Esophagus muscularis mucosa (tissue), 4 donors: ENCODE measurements around the gene ZFAND2A. TPM values are rescaled to one million over a fixed set of nuclear protein-coding genes. Genes with fewer than 3 reads are reported as not detected.
A peak's percentile ranks its signal among the peaks of the same experiment; 100 is the strongest.
"Not testable (repeated sequence)": the region's sequence is repeated elsewhere in the genome, so short reads cannot be mapped to it uniquely, and the experiment has no call there.

ENCODE experiments used
- DNase-seq: peaks from one replicate; pipeline ENCODE4 v3.0.0-alpha.2; 2017; ENCODE audit errors: extremely low spot score
- H3K27ac ChIP-seq, 4 donors: fragments of 200-600 bp; sonication (generic); replicated peaks in 1 of 4; 1 replicate in 3 of 4; 2 replicates in 1 of 4; pipeline ENCODE4 v1.5.1; 2016 to 2019; ENCODE audit warnings: mild to moderate bottlenecking in 1 of 4
- H3K27me3 ChIP-seq, 4 donors: fragments of 200-600 bp; sonication (generic); one replicate each; pipeline versions ENCODE4 v1.5.1 to v1.6.0; 2016 to 2019
- H3K36me3 ChIP-seq, 4 donors: fragments of 200-600 bp; sonication (generic); one replicate each; pipeline ENCODE4 v1.5.1; 2016 to 2019
- H3K4me1 ChIP-seq, 4 donors: fragments of 200-600 bp; sonication (generic); one replicate each; pipeline ENCODE4 v1.5.1; 2016 to 2019
- H3K4me3 ChIP-seq, 4 donors: fragments of 200-600 bp; sonication (generic); 1 replicate in 2 of 4; 2 replicates in 2 of 4; pipeline ENCODE4 v1.5.1; 2016 to 2019; ENCODE audit warnings: mild to moderate bottlenecking in 4 of 4, moderate library complexity in 1 of 4
- H3K9me3 ChIP-seq, 4 donors: fragments of 200-600 bp; sonication (generic); 1 replicate in 3 of 4; 2 replicates in 1 of 4; pipeline ENCODE4 v1.5.1; 2016 to 2019
- CTCF ChIP-seq, 3 experiments: fragments of 200-600 bp in 2 of 3; fragments of 450-650 bp in 1 of 3; sonication (generic) in 2 of 3; IDR thresholded peaks; one replicate each; pipeline ENCODE4 v1.5.1; 2017 to 2019; ENCODE audit warnings: antibody characterized with exemption in 3 of 3, mild to moderate bottlenecking in 2 of 3, moderate library complexity in 1 of 3
- EP300 ChIP-seq: sonication (generic); formaldehyde crosslinking; IDR thresholded peaks from one replicate; pipeline ENCODE4 v1.6.1; 2017; ENCODE audit warnings: antibody characterized with exemption
- POLR2A ChIP-seq: fragments of 450-650 bp; IDR thresholded peaks from one replicate; pipeline ENCODE4 v1.6.1; 2017; ENCODE audit warnings: antibody characterized with exemption, moderate library complexity, mild to moderate bottlenecking, low read depth
- POLR2AphosphoS5 ChIP-seq, 2 donors: sonication (generic); formaldehyde crosslinking; IDR thresholded peaks; one replicate each; pipeline ENCODE4 v1.6.1; 2017; ENCODE audit warnings: antibody characterized with exemption in 2 of 2
- WGBS: methylation state at CpG from one replicate; pipeline ENCODE4 v1.1.5; 2018; 5-methylcytosine and 5-hydroxymethylcytosine counted together
- intact Hi-C: fragments of 100-400 bp; cut with DNase I; formaldehyde crosslinking; loops from one replicate; pipeline ENCODE4 v1.15.1; 2023
- total RNA-seq, 4 donors: library from RNA; depleted of rRNA; stranded (reverse); fragments of >200 nt; gene quantifications; one replicate each; pipeline versions ENCODE4 v1.1.0 to v1.2.1, GENCODE V29; 2016

The ZFAND2A gene
- total RNA-seq, 4 donors from 2014 or later = 24.3 to 27.5 (median 25.5) TPM

GRCh38 chr7:1158203-1159126, 1.5 kb downstream of the ZFAND2A start:
- H3K36me3 ChIP-seq = peaks cover 23 to 57% (median 51%) of the 10 kb centered on the region in 4 donors
- TF ChIP-seq POLR2A (no peak), CTCF (IDR thresholded peaks at IDR 0.05) (no peak), POLR2AphosphoS5 (IDR thresholded peaks at IDR 0.05) (no peak)
- no peak for DNase-seq
- intact Hi-C loops = no loop called here
- H3K4me1 ChIP-seq = peaks cover 23 to 36% (median 29%) of the 10 kb centered on the region in 4 donors
- 70% methylated on average over 25 of the region's 25 CpGs for WGBS
- no peaks in the 10 kb centered on the region for H3K27me3 ChIP-seq
- H3K9me3 ChIP-seq = no peaks in the 10 kb centered on the region
- H3K27ac ChIP-seq = peak overlapping the region in 3 of 4 donors; percentile 51 to 98 (median 93)
- H3K4me3 ChIP-seq = peak overlapping the region; percentile 70 to 93 (median 86)

GRCh38 chr7:1156782-1157535, 3.0 kb downstream of the ZFAND2A start:
- Histone ChIP-seq H3K36me3 (peaks cover 35 to 61% (median 57%) of the 10 kb centered on the region in 4 donors), H3K27me3 (no peaks in the 10 kb centered on the region), H3K27ac (no peak overlapping the region), H3K9me3 (no peaks in the 10 kb centered on the region), H3K4me3 (no peak overlapping the region), H3K4me1 (peaks cover 23 to 34% (median 29%) of the 10 kb centered on the region in 4 donors)
- no peak for DNase-seq
- 67% methylated on average over 7 of the region's 10 CpGs for WGBS
- intact Hi-C loops = no loop called here
- no peak for TF ChIP-seq EP300
- TF ChIP-seq CTCF (IDR thresholded peaks at IDR 0.05) = no peak
- TF ChIP-seq POLR2AphosphoS5 (IDR thresholded peaks at IDR 0.05) = no peak
- no peak for TF ChIP-seq POLR2A

- peaks cover 19 to 26% (median 23%) of the 10 kb centered on the region in 4 donors for H3K4me1 ChIP-seq
- H3K36me3 ChIP-seq = peaks cover 44 to 68% (median 65%) of the 10 kb centered on the region in 4 donors
- 87% methylated on average over 21 of the region's 33 CpGs for WGBS
- H3K27ac ChIP-seq, intact Hi-C loops, DNase-seq, H3K9me3 ChIP-seq, H3K4me3 ChIP-seq, H3K27me3 ChIP-seq: not testable (repeated sequence)
These were observed 3.9 kb downstream of the ZFAND2A start for GRCh38 chr7:1155818-1156781.

GRCh38 chr7:1154172-1154739, 5.7 kb downstream of the ZFAND2A start:
- Histone ChIP-seq H3K27ac (no peak overlapping the region), H3K36me3 (peaks cover 45 to 87% (median 80%) of the 10 kb centered on the region in 4 donors), H3K27me3 (no peaks in the 10 kb centered on the region), H3K4me3 (no peak overlapping the region), H3K9me3 (no peaks in the 10 kb centered on the region), H3K4me1 (peaks cover 13 to 16% (median 15%) of the 10 kb centered on the region in 4 donors)
- DNase-seq = no peak
- no peak for TF ChIP-seq CTCF (IDR thresholded peaks at IDR 0.05)
- no peak for TF ChIP-seq POLR2A
- no peak for TF ChIP-seq EP300
- TF ChIP-seq POLR2AphosphoS5 (IDR thresholded peaks at IDR 0.05) = no peak
- 88% methylated on average over 5 of the region's 11 CpGs for WGBS
- intact Hi-C loops = no loop called here
